ENCODE data around the gene FBXW7. TPM values are rescaled to one million over a fixed set of nuclear protein-coding genes. Genes with fewer than 3 reads are reported as not detected.

The FBXW7 gene
- total and polyA plus RNA-seq, 2 donors (not counting 1 experiment from before 2014, with no cell fraction given) = 23.0 to 125 TPM

DNA sequence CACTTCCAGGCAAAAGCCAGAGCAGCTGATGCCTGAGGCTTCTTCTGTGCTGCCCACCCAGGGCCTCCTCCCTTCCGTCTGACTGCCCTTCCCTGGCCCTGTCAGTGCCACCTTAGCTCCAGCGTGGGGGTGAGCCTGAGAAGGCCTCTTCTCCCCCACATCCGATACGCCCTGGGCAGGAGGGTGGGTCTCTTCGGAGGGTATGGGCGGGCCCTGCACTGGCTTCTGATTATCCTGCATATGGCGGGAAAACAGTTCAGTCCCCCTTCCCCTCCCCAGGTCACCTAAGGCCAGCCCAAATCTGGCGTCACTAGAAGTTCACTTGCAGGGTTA, 256.7 kb downstream of the FBXW7 start:
- ATAC-seq (ENCODE audit: low read depth) (no peak), DNase-seq (no peak)
- Histone ChIP-seq H3K27me3 (replicated peaks in 1 of 4; ENCODE audit: control extremely low read depth in 1 of 4, control insufficient read depth in 3 of 4, insufficient read depth in 4 of 4, low read length in 3 of 4) (no peaks in the 10 kb centered on the region), H2AFZ (ENCODE audit: insufficient read depth, low read depth, low read length, poor library complexity, severe bottlenecking) (no peak overlapping the region), H4K20me1 (ENCODE audit: control insufficient read depth, insufficient read depth, low read length, poor library complexity, severe bottlenecking) (no peaks in the 10 kb centered on the region), H3K4me1 (ENCODE audit: control insufficient read depth in 2 of 2, insufficient read depth in 2 of 2, low read length in 2 of 2) (no peaks in the 10 kb centered on the region), H3K9ac (ENCODE audit: low read length) (no peak overlapping the region), H3K36me3 (replicated peaks in 1 of 2; ENCODE audit: control extremely low read depth in 1 of 2, control insufficient read depth in 1 of 2, extremely low read depth in 1 of 2, insufficient read depth in 2 of 2, low read length in 1 of 2) (no peaks in the 10 kb centered on the region), H3K4me3 (ENCODE audit: control extremely low read depth in 1 of 5, extremely low read depth in 1 of 5, insufficient read depth in 1 of 5, low read depth in 2 of 5, low read length in 4 of 5) (no peak overlapping the region), H3K9me3 (ENCODE audit: control extremely low read depth in 1 of 3, control insufficient read depth in 2 of 3, insufficient read depth in 1 of 3, low read length in 2 of 3) (peaks cover 0 to 3% (median 0%) of the 10 kb centered on the region in 3 donors), H3K4me2 (replicated peaks; ENCODE audit: low read depth, low read length, poor library complexity, severe bottlenecking) (no peak overlapping the region), H3K79me2 (ENCODE audit: control insufficient read depth, insufficient read depth, low read length) (no peaks in the 10 kb centered on the region), H3K27ac (ENCODE audit: low read length in 2 of 2) (no peak overlapping the region)
- peaks cover 7% of the 10 kb centered on the region for H3K27me3 Mint-ChIP-seq
- no peak overlapping the region for H3K4me3 Mint-ChIP-seq
- 97% methylated on average over 7 of the region's 8 CpGs for WGBS (ENCODE audit: insufficient coverage)
- ChIA-PET POLR2A (no interaction called here), CTCF (no interaction called here)
- intact Hi-C loops (cut with micrococcal nuclease) = no loop called here
- H3K27ac Mint-ChIP-seq = no peak overlapping the region
- no peaks in the 10 kb centered on the region for H3K9me3 Mint-ChIP-seq (ENCODE audit: insufficient read depth)
- no peaks in the 10 kb centered on the region for H3K4me1 Mint-ChIP-seq
- TF ChIP-seq, protein P1, sequence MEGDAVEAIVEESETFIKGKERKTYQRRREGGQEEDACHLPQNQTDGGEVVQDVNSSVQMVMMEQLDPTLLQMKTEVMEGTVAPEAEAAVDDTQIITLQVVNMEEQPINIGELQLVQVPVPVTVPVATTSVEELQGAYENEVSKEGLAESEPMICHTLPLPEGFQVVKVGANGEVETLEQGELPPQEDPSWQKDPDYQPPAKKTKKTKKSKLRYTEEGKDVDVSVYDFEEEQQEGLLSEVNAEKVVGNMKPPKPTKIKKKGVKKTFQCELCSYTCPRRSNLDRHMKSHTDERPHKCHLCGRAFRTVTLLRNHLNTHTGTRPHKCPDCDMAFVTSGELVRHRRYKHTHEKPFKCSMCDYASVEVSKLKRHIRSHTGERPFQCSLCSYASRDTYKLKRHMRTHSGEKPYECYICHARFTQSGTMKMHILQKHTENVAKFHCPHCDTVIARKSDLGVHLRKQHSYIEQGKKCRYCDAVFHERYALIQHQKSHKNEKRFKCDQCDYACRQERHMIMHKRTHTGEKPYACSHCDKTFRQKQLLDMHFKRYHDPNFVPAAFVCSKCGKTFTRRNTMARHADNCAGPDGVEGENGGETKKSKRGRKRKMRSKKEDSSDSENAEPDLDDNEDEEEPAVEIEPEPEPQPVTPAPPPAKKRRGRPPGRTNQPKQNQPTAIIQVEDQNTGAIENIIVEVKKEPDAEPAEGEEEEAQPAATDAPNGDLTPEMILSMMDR (IDR thresholded peaks at IDR 0.05) = no peak
- TF ChIP-seq EZH2 (IDR thresholded peaks at IDR 0.05; ENCODE audit: borderline replicate concordance, insufficient read depth, low read depth, low read length, poor library complexity, severe bottlenecking) = no peak

DNA sequence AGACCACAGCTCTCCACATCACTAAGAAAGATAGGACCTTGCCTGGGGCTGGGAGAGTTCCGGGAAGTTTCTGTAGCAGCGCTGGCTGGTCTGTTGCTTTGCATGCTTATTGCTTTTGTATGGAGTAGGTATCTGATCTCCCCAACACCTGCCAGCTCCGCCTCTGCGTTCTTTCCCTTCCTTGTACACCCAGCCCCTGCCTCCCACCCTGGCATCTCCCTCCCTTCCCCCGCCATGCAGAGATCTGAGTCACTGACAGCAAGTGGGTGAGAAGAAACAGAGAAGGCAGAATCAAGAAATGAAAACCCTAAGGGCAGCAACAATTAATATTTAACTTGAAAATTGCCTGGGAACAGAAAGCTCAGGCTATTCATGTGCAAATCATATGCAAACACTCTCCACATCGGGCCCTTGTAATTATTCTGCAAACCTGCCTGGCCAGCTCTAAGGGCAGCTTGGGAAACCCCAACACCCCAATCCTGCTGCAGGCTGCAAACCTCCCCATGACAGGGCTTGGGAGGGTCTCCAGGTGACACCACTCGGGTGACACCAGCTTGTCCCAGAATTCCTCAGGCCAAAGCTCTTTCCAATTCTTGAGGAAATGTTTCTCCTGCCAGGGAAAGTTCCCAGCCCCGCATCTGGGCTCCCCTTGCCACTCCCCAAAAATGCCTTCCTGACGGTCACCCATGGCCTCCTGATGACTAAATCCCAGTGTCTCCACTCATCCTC, 257.2 kb downstream of the FBXW7 start:
- WGBS (ENCODE audit: insufficient coverage) = 84% methylated on average over 5 of the region's 9 CpGs
- Histone ChIP-seq H3K4me2 (replicated peaks; ENCODE audit: low read depth, low read length, poor library complexity, severe bottlenecking) (no peak overlapping the region), H3K4me3 (ENCODE audit: control extremely low read depth in 1 of 5, extremely low read depth in 1 of 5, insufficient read depth in 1 of 5, low read depth in 2 of 5, low read length in 4 of 5) (no peak overlapping the region), H3K27ac (ENCODE audit: low read length in 2 of 2) (no peak overlapping the region), H3K79me2 (ENCODE audit: control insufficient read depth, insufficient read depth, low read length) (no peaks in the 10 kb centered on the region), H3K9ac (ENCODE audit: low read length) (no peak overlapping the region), H3K36me3 (replicated peaks in 1 of 2; ENCODE audit: control extremely low read depth in 1 of 2, control insufficient read depth in 1 of 2, extremely low read depth in 1 of 2, insufficient read depth in 2 of 2, low read length in 1 of 2) (no peaks in the 10 kb centered on the region), H2AFZ (ENCODE audit: insufficient read depth, low read depth, low read length, poor library complexity, severe bottlenecking) (no peak overlapping the region), H3K9me3 (ENCODE audit: control extremely low read depth in 1 of 3, control insufficient read depth in 2 of 3, insufficient read depth in 1 of 3, low read length in 2 of 3) (peaks cover 0 to 3% (median 0%) of the 10 kb centered on the region in 3 donors), H3K4me1 (ENCODE audit: control insufficient read depth in 2 of 2, insufficient read depth in 2 of 2, low read length in 2 of 2) (no peaks in the 10 kb centered on the region), H4K20me1 (ENCODE audit: control insufficient read depth, insufficient read depth, low read length, poor library complexity, severe bottlenecking) (no peaks in the 10 kb centered on the region), H3K27me3 (replicated peaks in 1 of 4; ENCODE audit: control extremely low read depth in 1 of 4, control insufficient read depth in 3 of 4, insufficient read depth in 4 of 4, low read length in 3 of 4) (no peaks in the 10 kb centered on the region)
- no peaks in the 10 kb centered on the region for H3K4me1 Mint-ChIP-seq
- no peak overlapping the region for H3K27ac Mint-ChIP-seq
- intact Hi-C loops (cut with micrococcal nuclease) = no loop called here
- TF ChIP-seq EZH2 (IDR thresholded peaks at IDR 0.05; ENCODE audit: borderline replicate concordance, insufficient read depth, low read depth, low read length, poor library complexity, severe bottlenecking) = no peak
- TF ChIP-seq, protein P1 (IDR thresholded peaks at IDR 0.05) = no peak
- ChIA-PET POLR2A (no interaction called here), CTCF (no interaction called here)
- peaks cover 7% of the 10 kb centered on the region for H3K27me3 Mint-ChIP-seq
- no peaks in the 10 kb centered on the region for H3K9me3 Mint-ChIP-seq (ENCODE audit: insufficient read depth)
- ATAC-seq (ENCODE audit: low read depth) (no peak), DNase-seq (no peak)
- H3K4me3 Mint-ChIP-seq = no peak overlapping the region
